Lower leg skin (tissue), 3 donors: ENCODE data around the gene ADARB1.

Experiments used
- POLR2A ChIP-seq, 2 donors: fragments of 450-650 bp; IDR thresholded peaks; one replicate each; pipeline ENCODE4 v1.6.1; 2016 to 2017; ENCODE audit warnings: antibody characterized with exemption in 2 of 2, mild to moderate bottlenecking in 1 of 2, moderate library complexity in 1 of 2
- TF ChIP-seq, protein P1 (sequence below), 3 donors: fragments of 450-650 bp; IDR thresholded peaks; one replicate each; pipeline ENCODE4 v1.5.1; 2016; ENCODE audit warnings: antibody characterized with exemption in 3 of 3, mild to moderate bottlenecking in 3 of 3, moderate library complexity in 2 of 3

DNA sequence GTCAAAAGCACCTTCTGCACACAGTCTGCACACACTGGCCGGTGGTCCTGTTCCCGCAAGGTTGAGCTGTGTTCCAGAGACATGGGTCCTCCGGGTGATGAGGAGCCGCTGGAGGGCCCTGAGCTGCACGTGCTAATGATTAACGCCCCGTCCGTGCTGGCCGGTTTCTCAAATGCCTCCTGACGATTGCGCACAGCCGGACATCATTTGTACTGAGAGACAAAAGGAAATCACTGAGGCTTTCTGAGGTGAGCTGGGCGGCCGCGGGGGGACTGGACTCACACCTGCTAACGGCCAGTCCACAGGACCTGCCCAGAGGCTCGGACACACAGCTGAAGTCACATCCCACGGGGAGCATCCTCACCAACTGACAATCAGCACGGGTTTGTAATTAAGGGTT lies 184.1 kb downstream of the ADARB1 start:
- TF ChIP-seq, protein P1, sequence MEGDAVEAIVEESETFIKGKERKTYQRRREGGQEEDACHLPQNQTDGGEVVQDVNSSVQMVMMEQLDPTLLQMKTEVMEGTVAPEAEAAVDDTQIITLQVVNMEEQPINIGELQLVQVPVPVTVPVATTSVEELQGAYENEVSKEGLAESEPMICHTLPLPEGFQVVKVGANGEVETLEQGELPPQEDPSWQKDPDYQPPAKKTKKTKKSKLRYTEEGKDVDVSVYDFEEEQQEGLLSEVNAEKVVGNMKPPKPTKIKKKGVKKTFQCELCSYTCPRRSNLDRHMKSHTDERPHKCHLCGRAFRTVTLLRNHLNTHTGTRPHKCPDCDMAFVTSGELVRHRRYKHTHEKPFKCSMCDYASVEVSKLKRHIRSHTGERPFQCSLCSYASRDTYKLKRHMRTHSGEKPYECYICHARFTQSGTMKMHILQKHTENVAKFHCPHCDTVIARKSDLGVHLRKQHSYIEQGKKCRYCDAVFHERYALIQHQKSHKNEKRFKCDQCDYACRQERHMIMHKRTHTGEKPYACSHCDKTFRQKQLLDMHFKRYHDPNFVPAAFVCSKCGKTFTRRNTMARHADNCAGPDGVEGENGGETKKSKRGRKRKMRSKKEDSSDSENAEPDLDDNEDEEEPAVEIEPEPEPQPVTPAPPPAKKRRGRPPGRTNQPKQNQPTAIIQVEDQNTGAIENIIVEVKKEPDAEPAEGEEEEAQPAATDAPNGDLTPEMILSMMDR (IDR thresholded peaks at IDR 0.05), result no peak
- TF ChIP-seq POLR2A (IDR thresholded peaks at IDR 0.05), result no peak
